HL-60/S4 treated with phorbol 12-myristate 13-acetate at 8.2 ng/mL for 4 days and 3 days (cell line): ENCODE results near the gene HAGHL.
"Not testable (repeated sequence)": the region's sequence is repeated elsewhere in the genome, so short reads cannot be mapped to it uniquely, and the experiment has no call there.

ENCODE experiments used
- in situ Hi-C: fragments of 300-500 bp; cut with MboI; formaldehyde crosslinking; loops from 2 replicates; pipeline ENCODE4 v1.15.0; 2022; ENCODE audit warnings: low sequenced_read_pairs

Gene HAGHL

DNA sequence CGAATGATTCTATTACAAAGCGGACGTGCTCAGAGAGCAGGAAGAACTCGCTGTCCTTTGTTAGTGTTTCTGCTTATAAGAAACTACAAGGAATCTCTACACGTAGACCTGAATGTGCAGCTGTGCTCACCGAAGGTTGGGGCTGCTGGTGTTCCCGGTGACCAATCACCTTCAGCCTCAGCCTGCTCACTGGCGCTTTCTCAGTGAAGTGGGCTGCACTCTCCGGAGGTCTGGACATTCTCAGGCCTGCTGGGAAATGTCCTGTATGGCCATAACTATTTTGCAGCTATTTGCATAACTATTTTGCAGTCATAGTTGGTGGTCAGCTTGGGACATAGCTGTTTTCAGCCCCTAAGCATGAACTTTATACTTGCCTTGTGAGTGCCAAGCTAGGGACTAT lies 23.6 kb downstream of the HAGHL start:
- in situ Hi-C loops: no loop called here

DNA sequence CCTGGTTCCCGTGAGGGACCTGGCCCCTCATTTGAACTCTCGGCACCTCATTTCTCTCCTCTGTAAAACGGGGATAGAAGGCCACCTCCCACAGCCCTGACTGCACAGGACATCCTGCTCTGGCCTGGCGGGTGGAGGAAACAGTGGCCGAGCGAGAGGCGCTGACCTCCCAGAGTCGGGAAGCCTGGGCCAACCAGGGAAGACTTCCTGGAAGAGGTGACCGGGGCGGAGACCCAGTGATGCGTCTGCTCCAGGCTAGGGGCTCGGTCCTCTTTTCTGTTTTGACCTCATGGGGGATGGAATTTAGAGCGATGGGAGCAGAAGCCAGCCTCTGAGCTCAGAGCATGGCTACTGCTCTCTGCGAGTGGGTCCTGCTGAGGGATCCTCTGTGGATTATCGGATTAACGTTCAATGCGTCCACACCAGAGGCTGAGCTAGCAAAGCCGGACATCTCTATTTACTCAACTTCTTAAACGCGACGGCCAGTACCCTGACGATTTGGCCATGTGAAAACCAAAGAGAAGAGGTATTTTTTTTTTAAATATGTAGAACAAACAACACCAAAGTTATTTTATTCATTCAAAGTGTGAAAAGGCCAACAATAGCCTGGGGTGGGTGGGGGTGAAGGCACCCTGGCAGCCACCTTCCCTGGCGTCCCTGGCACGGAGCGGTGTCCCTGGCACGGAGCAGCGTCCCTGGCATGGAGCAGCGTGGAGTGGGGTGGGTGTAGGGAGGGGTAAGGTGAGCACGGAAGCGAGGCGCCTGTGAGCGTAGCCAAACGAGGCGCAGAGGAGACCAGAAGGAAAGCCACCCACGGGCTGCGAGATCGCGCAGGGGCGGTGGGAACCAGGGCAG lies 24.5 kb downstream of the HAGHL start:
- in situ Hi-C loops: no loop called here

DNA sequence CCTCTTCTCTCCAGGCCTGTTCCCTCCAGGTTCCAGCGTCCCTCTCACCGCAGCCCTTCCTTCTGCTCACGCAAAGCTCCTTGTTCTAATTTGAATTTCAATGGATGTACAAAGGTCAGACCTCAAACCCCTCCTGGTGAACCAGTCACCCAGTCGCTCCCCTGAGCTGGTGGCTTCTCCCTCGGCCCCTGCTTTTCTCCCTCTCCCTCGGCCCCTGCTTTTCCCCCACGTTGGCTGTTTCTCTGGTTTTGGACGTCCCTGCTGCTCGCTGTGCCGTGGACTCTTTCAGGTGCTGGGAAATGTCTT lies 25.1 kb downstream of the HAGHL start:
- in situ Hi-C loops: no loop called here

DNA sequence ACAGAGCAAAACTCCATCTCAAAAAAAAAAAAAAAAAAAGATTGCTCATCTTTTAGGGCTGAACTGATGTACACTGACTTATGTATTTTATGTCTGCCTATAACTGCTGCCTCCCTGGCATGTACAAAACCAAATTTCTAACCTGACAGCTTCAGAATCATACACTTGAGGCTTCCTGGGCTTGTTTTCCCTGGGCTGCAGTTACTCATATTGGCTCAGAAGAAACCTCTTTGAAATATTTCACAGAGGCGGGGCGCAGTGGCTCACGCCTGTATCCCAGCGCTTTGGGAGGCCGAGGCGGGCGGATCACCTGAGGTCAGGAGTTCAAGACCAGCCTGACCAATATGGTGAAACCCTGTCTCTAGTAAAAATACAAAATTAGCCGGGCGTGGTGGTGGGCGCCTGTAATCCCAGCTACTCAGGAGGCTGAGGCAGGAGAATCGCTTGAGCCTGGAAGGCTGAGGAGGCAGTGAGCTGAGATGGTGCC lies 27.3 kb downstream of the HAGHL start:
- in situ Hi-C loops: not testable (repeated sequence)

DNA sequence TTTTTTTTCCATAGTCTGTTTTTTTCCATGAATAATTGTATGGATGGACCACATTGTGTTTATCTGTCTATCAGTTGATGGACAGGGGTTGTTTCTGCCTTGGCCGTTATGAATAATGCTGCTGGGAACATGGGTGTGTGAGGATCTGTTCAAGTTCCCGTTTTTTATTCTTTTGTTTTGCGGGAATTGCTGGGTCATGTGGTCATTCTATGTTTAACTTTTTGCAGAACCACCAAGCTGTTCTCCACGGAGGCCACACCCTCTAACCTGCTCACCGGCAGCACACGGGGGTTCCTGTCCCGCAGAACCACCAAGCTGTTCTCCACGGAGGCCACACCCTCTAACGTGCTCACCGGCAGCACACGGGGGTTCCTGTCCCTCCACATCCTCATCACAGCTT lies 27.8 kb downstream of the HAGHL start:
- in situ Hi-C loops: no loop called here

DNA sequence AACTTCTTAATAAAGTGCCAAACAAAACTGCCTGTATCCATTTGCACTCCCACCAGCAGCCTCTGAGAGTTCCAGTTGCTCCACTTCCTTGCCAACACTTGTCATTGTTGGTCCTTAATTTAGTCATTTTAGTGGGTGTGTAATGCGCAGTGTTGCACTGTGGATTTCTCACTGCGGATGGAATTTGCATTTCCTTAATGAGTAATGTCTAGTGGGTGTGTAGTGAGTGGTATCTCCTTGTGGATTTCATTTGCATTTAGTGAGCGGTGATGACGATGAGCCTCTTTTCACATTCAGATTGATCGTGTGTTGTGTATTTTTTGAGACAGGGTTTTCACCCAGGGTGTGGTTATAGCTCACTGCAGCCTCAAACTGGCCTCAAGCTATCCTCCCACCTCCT lies 29.5 kb downstream of the HAGHL start:
- in situ Hi-C loops: no loop called here

DNA sequence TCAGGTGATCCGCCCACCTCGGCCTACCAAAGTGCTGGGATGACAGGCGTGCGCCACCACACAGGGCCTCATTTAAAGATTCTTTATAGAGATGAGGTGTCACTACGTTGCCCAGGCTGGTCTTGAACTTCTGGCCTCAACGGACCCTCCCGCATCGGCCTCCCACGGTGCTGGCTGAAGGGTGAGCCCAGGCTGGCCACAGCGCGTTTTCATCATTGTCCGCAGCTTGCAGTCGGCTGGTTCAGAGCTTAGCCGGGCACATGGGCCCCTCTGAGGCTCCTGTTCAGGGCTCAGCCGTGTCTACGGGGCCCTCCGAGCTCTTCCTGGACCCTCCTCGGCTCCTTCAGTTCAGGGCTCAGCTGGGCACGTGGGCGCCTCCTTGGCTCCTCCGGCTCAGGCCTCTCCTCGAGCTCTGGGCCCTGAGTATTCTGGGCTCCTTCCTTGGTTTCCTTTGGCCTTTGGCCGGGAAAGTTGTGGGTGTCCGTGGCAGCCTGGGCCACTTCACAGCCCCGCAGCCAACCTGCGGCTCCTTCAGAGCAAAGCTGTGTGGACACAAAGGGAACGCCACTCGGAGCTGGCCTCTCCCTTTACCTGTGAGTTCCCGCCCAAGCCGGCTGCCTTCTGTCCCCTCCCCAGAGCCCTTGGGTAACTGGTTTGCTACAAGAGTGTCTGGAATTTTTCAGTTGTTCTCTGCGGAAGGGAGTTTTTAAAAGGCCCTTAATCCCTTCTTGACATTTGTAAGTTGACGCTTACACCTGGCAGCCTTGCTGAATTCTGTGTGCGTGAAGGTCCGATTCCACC lies 32.4 kb downstream of the HAGHL start:
- in situ Hi-C loops: no loop called here

DNA sequence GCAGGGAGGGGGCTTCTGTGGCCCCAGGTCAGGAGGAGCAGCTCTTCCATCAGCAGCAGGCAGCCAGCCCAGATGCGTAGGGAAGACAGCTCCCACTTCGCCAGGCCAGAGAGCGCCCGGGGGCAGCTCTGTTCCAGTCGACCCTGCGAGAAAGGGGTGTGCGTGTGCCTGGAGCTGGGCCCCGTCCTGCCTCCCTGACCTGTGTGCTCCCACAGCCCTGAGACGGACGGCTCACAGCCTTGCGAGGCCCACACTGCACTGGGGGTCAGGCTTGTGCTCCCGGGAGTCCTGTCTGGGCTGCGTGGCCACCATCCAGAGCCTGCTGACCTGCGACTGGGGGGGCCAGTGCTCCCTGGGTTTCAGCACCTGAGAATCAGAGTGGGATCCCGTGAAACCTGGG lies 33.2 kb downstream of the HAGHL start:
- in situ Hi-C loops: no loop called here

DNA sequence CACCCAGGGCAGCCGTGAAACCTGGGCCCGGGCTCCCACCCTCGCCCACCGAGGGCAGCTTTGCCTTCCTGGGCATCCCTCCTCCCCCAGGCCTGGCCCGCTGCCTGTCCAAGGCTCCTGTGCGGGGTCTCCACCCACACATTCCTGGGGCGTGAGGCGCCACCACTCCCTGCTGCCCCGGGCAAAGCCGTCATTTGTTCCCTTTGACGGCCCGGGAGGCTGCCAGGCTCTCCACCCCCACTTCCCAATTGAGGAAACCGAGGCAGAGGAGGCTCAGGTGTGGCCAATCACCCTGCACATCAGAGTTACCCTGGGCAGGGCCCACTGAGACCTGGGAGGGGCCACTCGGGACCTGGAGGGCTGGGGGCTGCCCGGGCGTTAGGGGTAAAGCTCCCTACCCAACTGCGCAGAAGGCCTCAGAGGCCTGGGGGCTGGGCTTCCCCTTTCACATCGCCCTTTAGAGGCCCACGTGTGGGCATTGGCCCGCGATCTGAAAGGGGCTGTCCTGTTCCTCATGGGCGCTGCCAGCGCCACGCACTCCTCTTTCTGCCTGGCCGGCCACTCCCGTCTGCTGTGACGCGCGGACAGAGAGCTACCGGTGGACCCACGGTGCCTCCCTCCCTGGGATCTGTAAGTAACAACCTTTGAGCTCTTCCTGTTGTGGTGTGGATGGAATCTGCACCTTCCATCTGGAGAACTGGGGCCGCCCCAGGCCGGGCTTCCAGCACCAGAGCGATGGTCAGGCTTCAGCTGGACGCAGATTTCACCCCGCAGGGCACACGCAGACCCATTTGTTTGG lies 33.8 kb downstream of the HAGHL start, which contains the start of gene MSLN:
Gene MSLN, plus strand, starts transcription at position 190 of the 799 bp plus-strand sequence. CDS start 1,947 bp downstream, outside the sequence.
- in situ Hi-C loops: no loop called here

DNA sequence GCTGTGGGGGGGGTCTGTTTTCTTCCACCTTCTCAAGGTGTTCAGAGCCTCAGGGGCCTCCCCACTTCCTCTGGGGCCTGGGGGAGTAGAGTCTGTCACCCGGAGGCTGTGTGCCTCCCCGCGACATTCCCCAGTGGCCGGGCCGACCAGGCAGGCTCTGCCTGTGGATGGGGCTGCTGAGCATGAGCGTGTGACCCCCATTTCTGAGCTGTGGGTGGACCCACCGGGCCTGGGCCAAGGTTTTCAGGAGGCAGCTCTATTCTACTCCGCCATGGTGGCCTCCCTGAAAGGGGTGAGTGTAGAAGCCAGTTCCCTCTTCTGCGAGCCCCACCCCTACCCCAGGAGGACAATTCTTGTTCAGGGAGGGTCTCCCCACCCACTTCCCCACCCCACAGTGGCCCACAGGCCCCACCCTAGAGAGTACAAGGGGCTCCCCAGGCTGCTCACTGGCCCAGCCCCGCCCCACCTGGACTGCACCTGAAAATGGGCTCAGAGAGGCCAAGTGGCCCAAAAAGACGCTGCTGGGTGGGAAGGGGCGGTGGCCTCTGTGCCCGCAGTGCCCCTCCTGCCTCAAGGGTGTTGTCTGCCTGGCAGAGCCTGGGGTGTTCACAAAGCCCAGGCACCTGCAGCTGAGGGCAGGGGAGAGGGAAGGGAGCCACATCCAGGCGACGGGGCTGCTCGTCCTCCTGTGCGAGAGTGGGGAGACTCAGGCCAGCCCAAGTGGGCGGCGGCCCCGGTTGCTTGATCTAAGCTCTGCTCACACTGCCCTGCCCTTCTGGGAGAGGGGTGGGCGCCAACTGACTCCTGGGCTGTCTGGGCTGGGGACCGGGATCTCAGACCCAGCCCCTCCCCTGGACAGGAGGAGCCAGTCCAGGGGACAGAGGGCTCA lies 35.0 kb downstream of the HAGHL start:
- in situ Hi-C loops: no loop called here

DNA sequence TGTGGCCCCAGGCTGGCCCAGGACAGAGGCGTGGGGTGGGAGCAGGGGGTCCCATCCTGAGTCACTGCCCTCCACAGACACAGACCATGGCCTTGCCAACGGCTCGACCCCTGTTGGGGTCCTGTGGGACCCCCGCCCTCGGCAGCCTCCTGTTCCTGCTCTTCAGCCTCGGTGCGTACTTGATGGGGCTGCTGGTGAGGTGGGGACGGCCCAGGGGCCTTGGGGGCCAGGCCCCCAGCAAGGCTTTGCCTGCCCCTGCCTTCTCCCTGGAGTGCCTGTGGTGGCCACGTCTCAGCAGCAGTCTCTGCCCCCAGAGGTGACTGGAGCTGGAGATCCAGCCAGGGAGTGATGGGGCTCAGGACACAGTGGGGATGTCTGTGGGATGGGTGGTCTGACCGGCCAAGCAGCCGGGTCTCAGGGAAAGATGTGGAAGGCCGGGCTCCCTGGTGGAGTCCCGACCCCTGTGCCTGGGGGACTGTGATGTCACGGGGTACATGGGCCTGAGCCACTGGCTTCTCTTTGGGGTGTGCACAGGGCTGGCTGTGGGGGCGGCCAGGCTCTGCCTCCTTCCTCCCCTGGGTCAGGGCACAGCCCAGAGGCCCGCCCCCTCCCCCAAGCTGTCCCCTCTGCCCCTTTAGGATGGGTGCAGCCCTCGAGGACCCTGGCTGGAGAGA lies 35.8 kb downstream of the HAGHL start:
- in situ Hi-C loops: no loop called here

DNA sequence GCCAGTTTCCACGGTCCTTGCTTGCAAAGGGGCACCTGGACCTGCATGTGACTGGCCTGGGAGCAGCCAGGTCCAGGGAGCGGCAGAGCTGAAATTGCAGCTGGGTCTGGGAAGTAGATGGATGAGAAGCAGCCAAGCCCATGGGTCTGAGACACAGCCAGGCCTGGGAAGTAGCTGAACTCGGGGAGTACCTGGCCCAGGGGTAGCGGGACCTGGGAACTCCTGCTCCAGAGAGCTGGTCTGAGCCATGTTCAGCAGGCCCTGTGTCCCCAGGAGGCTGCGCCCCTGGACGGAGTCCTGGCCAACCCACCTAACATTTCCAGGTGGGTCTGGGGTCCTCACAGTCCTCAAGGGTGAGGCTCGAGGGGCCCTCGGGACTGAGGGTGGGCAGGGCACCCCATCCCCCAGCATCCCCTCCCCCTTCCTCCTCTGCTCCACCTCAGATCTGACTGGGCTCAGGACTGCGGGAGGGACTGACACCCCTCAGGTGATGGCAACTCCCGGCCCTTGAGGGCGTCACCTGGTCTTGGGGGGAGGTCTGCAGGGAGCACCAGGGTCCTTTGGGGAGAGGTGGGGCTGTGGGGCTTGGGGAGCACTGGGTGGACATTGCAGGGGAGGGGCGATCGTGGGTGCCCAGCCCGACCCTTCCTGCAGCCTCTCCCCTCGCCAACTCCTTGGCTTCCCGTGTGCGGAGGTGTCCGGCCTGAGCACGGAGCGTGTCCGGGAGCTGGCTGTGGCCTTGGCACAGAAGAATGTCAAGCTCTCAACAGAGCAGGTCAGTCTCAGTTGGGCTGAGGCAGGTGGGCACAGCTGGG lies 36.7 kb downstream of the HAGHL start:
- in situ Hi-C loops: no loop called here

DNA sequence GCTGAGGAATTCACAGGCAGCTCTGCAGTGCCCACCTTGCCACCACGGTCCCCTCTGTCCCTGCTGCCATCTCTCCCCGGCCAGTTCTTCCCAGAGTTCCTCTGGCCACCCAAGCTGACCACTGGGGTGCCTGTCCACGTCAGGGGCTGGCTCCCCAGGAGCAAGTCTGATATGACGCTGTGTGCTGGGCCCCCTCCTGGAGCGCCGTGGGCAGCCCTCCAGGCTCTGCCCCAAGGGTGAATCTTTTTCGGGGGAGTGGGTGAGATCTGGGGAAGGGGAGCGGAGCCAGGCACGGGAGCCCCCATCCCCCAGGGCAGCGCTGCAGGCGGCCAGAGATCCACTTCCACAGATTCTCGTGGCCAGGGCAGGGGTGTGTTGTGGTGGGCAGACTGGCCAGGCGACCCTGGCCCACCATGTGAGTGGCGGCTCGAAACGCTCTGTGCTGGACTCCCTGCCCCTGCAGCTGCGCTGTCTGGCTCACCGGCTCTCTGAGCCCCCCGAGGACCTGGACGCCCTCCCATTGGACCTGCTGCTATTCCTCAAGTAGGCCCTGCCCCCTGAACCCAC lies 37.4 kb downstream of the HAGHL start:
- in situ Hi-C loops: no loop called here

DNA sequence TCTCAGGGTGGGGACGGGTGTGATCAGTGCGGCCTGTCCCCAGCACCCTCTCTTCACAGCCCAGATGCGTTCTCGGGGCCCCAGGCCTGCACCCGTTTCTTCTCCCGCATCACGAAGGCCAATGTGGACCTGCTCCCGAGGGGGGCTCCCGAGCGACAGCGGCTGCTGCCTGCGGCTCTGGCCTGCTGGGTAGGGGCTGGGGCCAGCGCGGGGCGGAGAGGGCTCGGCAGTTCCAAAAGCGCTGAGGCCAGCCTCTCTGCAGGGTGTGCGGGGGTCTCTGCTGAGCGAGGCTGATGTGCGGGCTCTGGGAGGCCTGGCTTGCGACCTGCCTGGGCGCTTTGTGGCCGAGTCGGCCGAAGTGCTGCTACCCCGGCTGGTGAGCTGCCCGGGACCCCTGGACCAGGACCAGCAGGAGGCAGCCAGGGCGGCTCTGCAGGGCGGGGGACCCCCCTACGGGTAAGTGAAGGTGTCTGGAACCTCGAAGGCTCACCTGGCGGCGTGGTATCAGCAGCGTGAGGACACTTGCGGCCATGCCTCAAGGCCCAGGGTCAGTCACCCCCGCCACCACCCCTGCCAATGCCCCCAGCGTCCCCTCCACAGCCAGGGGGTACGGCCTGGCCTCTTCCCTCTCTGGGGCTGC lies 38.1 kb downstream of the HAGHL start:
- in situ Hi-C loops: no loop called here

DNA sequence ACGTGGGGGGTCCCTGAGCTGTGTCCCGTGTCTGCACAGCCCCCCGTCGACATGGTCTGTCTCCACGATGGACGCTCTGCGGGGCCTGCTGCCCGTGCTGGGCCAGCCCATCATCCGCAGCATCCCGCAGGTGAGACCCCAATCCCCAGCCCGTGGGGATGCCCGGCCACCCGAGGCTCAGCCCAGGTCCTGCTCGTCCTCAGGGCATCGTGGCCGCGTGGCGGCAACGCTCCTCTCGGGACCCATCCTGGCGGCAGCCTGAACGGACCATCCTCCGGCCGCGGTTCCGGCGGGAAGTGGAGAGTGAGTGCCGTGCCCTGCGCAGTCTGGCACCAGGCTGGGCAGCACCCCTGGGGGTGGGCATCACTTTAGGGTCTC lies 38.6 kb downstream of the HAGHL start:
- in situ Hi-C loops: no loop called here

DNA sequence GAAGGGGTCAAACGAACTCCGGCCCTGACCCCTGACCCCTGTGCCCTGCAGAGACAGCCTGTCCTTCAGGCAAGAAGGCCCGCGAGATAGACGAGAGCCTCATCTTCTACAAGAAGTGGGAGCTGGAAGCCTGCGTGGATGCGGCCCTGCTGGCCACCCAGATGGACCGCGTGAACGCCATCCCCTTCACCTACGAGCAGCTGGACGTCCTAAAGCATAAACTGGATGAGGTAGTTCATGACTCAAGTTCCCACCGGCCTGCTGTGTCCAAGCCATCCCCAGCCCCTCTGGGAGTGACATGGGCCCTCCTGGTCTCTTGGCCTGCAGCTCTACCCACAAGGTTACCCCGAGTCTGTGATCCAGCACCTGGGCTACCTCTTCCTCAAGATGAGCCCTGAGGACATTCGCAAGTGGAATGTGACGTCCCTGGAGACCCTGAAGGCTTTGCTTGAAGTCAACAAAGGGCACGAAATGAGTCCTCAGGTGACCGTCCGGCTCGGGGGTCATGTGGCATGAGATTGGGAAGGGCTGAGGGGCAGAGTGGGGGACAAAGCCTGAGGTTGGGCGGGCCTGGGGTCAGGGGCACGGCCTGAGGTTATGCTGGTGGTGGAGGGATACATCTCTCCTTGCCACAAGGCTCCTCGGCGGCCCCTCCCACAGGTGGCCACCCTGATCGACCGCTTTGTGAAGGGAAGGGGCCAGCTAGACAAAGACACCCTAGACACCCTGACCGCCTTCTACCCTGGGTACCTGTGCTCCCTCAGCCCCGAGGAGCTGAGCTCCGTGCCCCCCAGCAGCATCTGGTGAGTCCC lies 39.3 kb downstream of the HAGHL start:
- in situ Hi-C loops: no loop called here
